DOHH2 (cell line): ENCODE data around the gene SPATA33.

ENCODE experiments used
- CTCF ChIP-seq: fragments of 200-600 bp; sonication (generic); IDR thresholded peaks from one replicate; pipeline ENCODE4 v1.5.1; 2014; ENCODE audit warnings: antibody characterized with exemption, mild to moderate bottlenecking, low read depth, low read length; ENCODE audit not compliant: poor library complexity, severe bottlenecking
- EZH2phosphoT487 ChIP-seq: fragments of 200-600 bp; sonication (generic); IDR thresholded peaks from 2 replicates; pipeline ENCODE4 v1.6.1; 2017; ENCODE audit warnings: borderline replicate concordance, mild to moderate bottlenecking, antibody characterized with exemption, low read length, moderate library complexity, mixed read lengths

- TF ChIP-seq CTCF: no peak
- no peak for TF ChIP-seq EZH2phosphoT487
Measured at GRCh38 chr16:89629827-89630610, 27.6 kb upstream of the SPATA33 start.
